HepG2 (cell line): ENCODE measurements around the gene GGT1. TPM values are rescaled to one million over a fixed set of nuclear protein-coding genes. Genes with fewer than 3 reads are reported as not detected.

Source experiments
- CBX5 ChIP-seq: sonication (generic); formaldehyde crosslinking; IDR thresholded peaks from 2 replicates; pipeline ENCODE4 v1.4.0; 2020; ENCODE audit warnings: missing genetic modification reagents, borderline replicate concordance
- CHCHD3 ChIP-seq: sonication (generic); formaldehyde crosslinking; IDR thresholded peaks from 2 replicates; pipeline ENCODE4 v1.8.0; 2022; ENCODE audit warnings: mild to moderate bottlenecking, missing genetic modification reagents, moderate library complexity
- IKZF5 ChIP-seq: IDR thresholded peaks from 2 replicates; pipeline ENCODE4 v1.6.1; 2018; ENCODE audit warnings: missing genetic modification reagents, mild to moderate bottlenecking, missing compliant biosample characterization
- MIXL1 ChIP-seq: IDR thresholded peaks from 2 replicates; pipeline ENCODE4 v1.6.1; 2016
- PHF5A ChIP-seq: IDR thresholded peaks from one replicate; pipeline ENCODE4 v1.6.1; 2018; ENCODE audit warnings: low read depth, missing genetic modification reagents; ENCODE audit not compliant: unreplicated experiment
- RFX3 ChIP-seq: IDR thresholded peaks from 2 replicates; pipeline ENCODE4 v1.6.1; 2016; ENCODE audit warnings: missing biosample characterization, missing genetic modification reagents
- SATB2 ChIP-seq: sonication (generic); formaldehyde crosslinking; IDR thresholded peaks from 2 replicates; pipeline ENCODE4 v1.5.0; 2020; ENCODE audit warnings: missing genetic modification reagents
- TARDBP ChIP-seq: sonication (generic); formaldehyde crosslinking; IDR thresholded peaks from 2 replicates; pipeline ENCODE4 v1.8.0; 2022; ENCODE audit warnings: mild to moderate bottlenecking, missing genetic modification reagents
- TFDP1 ChIP-seq: IDR thresholded peaks from 2 replicates; pipeline ENCODE4 v1.6.1; 2016; ENCODE audit warnings: missing compliant biosample characterization, missing genetic modification reagents, borderline replicate concordance
- YY1 ChIP-seq: IDR thresholded peaks from 2 replicates; pipeline ENCODE4 v1.6.1; 2011; ENCODE audit warnings: low read length, low read depth, moderate library complexity, mild to moderate bottlenecking; ENCODE audit not compliant: insufficient read depth, insufficient replicate concordance
- ZBTB37 ChIP-seq: sonication (generic); formaldehyde crosslinking; IDR thresholded peaks from 2 replicates; pipeline ENCODE4 v1.4.0; 2020; ENCODE audit warnings: mild to moderate bottlenecking, missing genetic modification reagents
- ZGPAT ChIP-seq: IDR thresholded peaks from 2 replicates; pipeline ENCODE4 v1.6.1; 2016; ENCODE audit warnings: mild to moderate bottlenecking
- ZNF451 ChIP-seq: sonication (generic); formaldehyde crosslinking; IDR thresholded peaks from 2 replicates; pipeline ENCODE4 v1.5.0; 2020; ENCODE audit warnings: mild to moderate bottlenecking, missing genetic modification reagents
- ZNF691 ChIP-seq: sonication (generic); formaldehyde crosslinking; IDR thresholded peaks from 2 replicates; pipeline ENCODE4 v1.4.0; 2020; ENCODE audit warnings: missing genetic modification reagents, low read depth, mild to moderate bottlenecking, borderline replicate concordance
- ZNF75D ChIP-seq: sonication (generic); formaldehyde crosslinking; IDR thresholded peaks from 2 replicates; pipeline ENCODE4 v1.8.1; 2023; ENCODE audit warnings: missing genetic modification reagents, mild to moderate bottlenecking, borderline replicate concordance
- polyA plus RNA-seq, 8 experiments: library from polyadenylated mRNA; depleted of rRNA in 3 of 8; stranded (reverse) in 7 of 8; unstranded in 1 of 8; fragments of >200 nt; fragmentation: Illumina TruSeq in 4 of 8; extraction: Trizol in 4 of 8; gene quantifications; 2 replicates each; pipeline versions ENCODE4 v1.2.1 to v1.2.3, GENCODE V29; 2011 to 2016; ENCODE audit warnings: low read depth in 4 of 8, missing spikeins in 1 of 8, mixed read lengths in 1 of 8; ENCODE audit not compliant: insufficient read depth in 1 of 8
- total RNA-seq, 5 experiments: library from RNA; depleted of rRNA; stranded (reverse); fragments of >200 nt; fragmentation: Illumina TruSeq; extraction: Trizol; gene quantifications; 2 replicates each; pipeline ENCODE4 v1.2.3, GENCODE V29; 2016; ENCODE audit warnings: low read depth in 1 of 5

The GGT1 gene
- total and polyA plus RNA-seq, 2 of the 13 experiments (the other 11 are each of a cell fraction or from before 2014, with no cell fraction given), result 29.9 to 103 TPM

DNA sequence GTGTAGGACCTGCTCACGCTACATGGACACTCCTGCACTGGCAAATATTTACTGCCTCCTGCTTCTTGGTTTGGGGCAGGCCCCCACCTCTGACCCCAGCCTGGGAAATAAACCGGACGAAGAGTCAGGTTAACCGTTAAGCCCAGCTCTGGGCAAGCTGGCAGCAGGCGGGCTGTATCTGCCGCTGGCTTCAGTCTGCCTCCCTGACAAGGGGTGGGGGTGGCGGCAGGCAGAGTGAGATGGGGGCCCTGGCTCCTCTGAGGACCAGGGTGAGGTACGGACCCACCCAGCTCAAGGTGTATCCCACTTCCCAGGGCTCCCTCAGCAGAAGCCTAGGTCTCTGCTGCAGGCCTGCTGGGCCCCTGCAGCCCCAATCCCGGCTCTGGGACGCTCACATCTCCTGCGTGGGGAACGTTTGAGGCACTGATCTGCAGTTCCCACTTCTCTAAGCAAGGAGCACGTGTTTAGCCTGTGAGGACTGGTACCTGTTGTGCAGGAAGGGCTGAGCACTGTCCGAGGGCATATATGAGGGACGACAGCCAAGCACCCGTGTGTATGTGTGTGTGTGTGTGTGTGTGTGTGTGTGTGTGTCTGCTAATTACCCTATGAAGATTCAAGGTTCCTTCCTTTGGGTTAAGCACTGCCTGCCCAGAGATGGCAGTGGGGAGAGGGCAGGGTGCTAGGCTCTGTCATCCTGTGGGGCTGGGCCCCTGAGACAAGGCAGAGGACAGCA lies 9.0 kb upstream of the GGT1 start (continued):
- 0 out of 2 replicates have a peak, but pooled peaks have one; percentile 52 for TF ChIP-seq ZNF691 (CRISPR knock-in tag)
- no peak for TF ChIP-seq TARDBP (CRISPR knock-in tag)
- peak; percentile 18; the same call in 1 of the 2 replicates for TF ChIP-seq ZBTB37 (CRISPR knock-in tag)
- TF ChIP-seq PHF5A (CRISPR knock-in tag), result no peak
- TF ChIP-seq MIXL1, result no peak; the same call in 1 of the 2 replicates
- no peak; the same call in none of the 2 replicates for TF ChIP-seq ZGPAT (CRISPR knock-in tag)
- TF ChIP-seq TFDP1 (CRISPR knock-in tag), result no peak; the same call in 1 of the 2 replicates
- no peak for TF ChIP-seq YY1
- TF ChIP-seq IKZF5 (CRISPR knock-in tag), result no peak
- no peak for TF ChIP-seq ZNF75D
- TF ChIP-seq CHCHD3 (CRISPR knock-in tag), result no peak
- no peak for TF ChIP-seq RFX3 (CRISPR knock-in tag)
- 0 out of 2 replicates have a peak, but pooled peaks have one; percentile 47 for TF ChIP-seq ZNF451
- peak; percentile 22; the same call in 1 of the 2 replicates for TF ChIP-seq CBX5
- no peak for TF ChIP-seq SATB2 (CRISPR knock-in tag)
